Limb (tissue), 2 donors: ENCODE measurements around the gene EPC2.
"Not testable (repeated sequence)": the region's sequence is repeated elsewhere in the genome, so short reads cannot be mapped to it uniquely, and the experiment has no call there.

Experiments
- DNase-seq, 2 donors: peaks; one replicate each; pipeline ENCODE4 v3.0.0-alpha.2; 2016; ENCODE audit errors: extremely low spot score in 2 of 2

EPC2 gene

GRCh38 chr2:148642112-148642744 is 2.3 kb upstream of the EPC2 start:
- DNase-seq: no peak

- no peak for DNase-seq
Measured at GRCh38 chr2:148642891-148643416, 1.6 kb upstream of the EPC2 start.

GRCh38 chr2:148643421-148643820 is 1.1 kb upstream of the EPC2 start:
- no peak for DNase-seq

GRCh38 chr2:148644883-148645538 is 460 bp downstream of the EPC2 start:
- peak; percentile 95 to 98 for DNase-seq

GRCh38 chr2:148645539-148646230 is 1.1 kb downstream of the EPC2 start:
- peak in 1 of 2 donors; percentile 50 for DNase-seq

- no peak for DNase-seq
Measured at GRCh38 chr2:148646231-148646559, 1.6 kb downstream of the EPC2 start.

GRCh38 chr2:148647711-148648110 is 3.2 kb downstream of the EPC2 start:
- not testable (repeated sequence) for DNase-seq

- DNase-seq: no peak
Measured at GRCh38 chr2:148649936-148650335, 5.4 kb downstream of the EPC2 start.

- DNase-seq: no peak
Measured at GRCh38 chr2:148650881-148651280, 6.3 kb downstream of the EPC2 start.

- no peak for DNase-seq
Measured at GRCh38 chr2:148651972-148652371, 7.4 kb downstream of the EPC2 start.

- DNase-seq: no peak
Measured at GRCh38 chr2:148653437-148653836, 8.9 kb downstream of the EPC2 start.

GRCh38 chr2:148654435-148654834 is 9.9 kb downstream of the EPC2 start:
- DNase-seq: no peak

- no peak for DNase-seq
Measured at GRCh38 chr2:148656516-148656915, 12.0 kb downstream of the EPC2 start.

GRCh38 chr2:148658807-148659722 is 14.5 kb downstream of the EPC2 start:
- no peak for DNase-seq

- no peak for DNase-seq
Measured at GRCh38 chr2:148660999-148661398, 16.4 kb downstream of the EPC2 start.

- not testable (repeated sequence) for DNase-seq
Measured at GRCh38 chr2:148662332-148662731, 17.8 kb downstream of the EPC2 start.

GRCh38 chr2:148664229-148664628 is 19.7 kb downstream of the EPC2 start:
- no peak for DNase-seq

GRCh38 chr2:148666555-148666954 is 22.0 kb downstream of the EPC2 start:
- DNase-seq: no peak

GRCh38 chr2:148667113-148667836 is 22.7 kb downstream of the EPC2 start:
- no peak for DNase-seq

- no peak for DNase-seq
Measured at GRCh38 chr2:148670773-148671172, 26.2 kb downstream of the EPC2 start.
